HG02970 (cell line): Measurements from ENCODE around the gene FKBP15.

Experiments
- ATAC-seq: cut with Tn5 transposase; IDR thresholded peaks from one replicate; pipeline ENCODE4 v1.9.1; 2021; ENCODE audit warnings: mild to moderate bottlenecking, moderate library complexity, moderate number of reproducible peaks; ENCODE audit not compliant: unreplicated experiment, low FRiP score

FKBP15 gene

GRCh38 chr9:113186137-113186755, 34.8 kb downstream of the FKBP15 start:
- no peak for ATAC-seq

GRCh38 chr9:113185271-113185670, 35.8 kb downstream of the FKBP15 start:
- ATAC-seq, result no peak

- ATAC-seq, result no peak
Measured at GRCh38 chr9:113184539-113184938, 36.5 kb downstream of the FKBP15 start.

DNA sequence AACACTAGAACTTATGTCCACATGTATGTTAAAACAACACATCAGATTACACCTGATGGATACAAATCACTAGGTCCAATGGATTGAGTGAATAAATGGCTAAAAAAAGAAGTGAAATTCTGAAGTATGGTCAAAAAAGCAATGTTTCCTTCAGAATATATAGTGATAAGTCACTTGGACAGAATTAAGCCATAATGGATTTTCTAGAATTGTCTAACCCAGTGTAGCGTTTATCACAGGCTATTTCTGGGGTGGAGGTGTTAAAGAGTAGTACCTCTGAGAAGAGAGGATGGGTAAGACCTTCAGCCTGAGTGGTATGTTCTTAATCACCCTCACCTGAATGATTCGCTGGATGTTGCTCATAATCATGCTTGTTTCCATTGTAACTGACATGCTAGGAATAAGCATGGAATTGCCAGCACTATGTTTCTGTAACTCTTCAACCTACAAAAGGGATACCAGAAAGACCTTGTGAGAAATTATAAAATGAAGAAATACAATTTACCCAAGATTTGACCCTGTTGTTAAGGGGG, 37.1 kb downstream of the FKBP15 start:
- no peak for ATAC-seq

DNA sequence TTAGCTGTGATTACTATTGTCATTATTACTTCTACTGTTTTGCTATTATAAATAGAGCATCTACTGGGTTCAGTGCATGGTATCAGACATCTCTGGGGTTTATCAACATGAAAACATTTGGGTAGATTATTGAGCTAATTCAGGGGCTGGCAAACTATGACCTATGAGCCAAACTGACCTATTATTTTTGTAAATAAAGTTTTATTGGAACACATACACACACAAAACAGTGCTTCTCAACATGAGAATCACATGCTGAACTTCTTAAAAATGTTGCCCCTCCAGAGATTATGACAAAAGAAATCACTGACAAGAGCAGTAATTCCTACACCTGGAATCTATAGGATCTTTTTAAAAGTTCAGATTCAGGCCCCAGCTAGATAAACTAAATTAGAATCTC, 39.9 kb downstream of the FKBP15 start:
- no peak for ATAC-seq

- ATAC-seq, result no peak
Measured at GRCh38 chr9:113179839-113180238, 41.2 kb downstream of the FKBP15 start.

DNA sequence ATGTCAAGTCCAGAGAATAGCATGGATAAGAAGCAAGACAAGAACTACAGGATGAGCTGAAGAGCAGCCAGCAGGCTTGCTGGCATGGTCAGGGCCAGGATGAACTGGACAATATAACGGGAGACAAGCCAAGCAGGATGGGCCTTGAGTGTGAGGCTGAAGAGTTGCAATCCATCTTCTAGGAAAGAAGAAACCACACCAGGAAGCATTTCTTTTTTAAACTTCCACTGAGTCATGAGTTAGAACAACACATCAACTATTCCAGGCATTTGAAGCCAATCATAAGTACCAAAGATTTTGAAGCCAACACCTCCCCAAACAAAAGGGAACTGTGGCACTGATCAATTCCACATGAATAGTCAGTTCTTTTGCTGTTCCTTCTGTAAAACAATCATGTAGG, 43.0 kb downstream of the FKBP15 start:
- no peak for ATAC-seq

- ATAC-seq, result no peak
Measured at GRCh38 chr9:113177251-113177650, 43.8 kb downstream of the FKBP15 start.

DNA sequence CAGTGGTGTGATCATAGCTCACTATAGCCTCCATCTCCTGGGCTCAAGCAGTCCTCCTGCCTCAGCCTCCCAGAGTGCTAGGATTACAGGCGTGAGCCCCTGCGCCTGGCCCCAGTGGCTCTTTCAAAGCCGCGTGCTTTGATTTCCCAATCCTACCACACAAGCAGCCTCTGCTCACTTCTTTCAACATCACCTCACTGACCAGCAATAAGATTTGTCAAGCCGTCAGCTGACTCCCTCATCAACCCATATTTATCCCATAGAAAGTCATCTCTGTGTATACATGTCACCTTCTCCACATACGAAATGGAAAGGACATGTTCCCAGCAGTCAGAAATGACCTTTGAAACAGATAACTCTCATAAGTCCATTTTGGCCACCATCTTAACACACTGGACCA, 44.3 kb downstream of the FKBP15 start:
- no peak for ATAC-seq

- no peak for ATAC-seq
Measured at GRCh38 chr9:113173341-113173740, 47.7 kb downstream of the FKBP15 start.

DNA sequence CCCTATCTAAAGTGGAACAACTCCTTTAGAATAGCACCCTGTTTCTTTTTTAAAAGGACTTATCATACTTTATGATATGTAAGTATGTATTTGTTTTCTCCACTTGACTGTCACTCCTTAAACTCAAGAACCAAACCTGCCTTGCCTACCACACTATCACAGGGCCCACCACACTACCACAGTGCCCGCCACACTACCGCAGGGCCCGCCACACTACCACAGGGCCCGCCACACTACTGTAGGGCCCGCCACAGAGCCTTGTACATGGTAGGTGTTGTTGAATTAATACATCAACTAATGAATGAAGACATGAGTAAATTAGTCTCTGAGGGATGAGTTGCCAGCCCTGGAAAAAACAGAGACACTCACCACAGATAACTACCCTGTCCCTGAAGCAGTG, 52.3 kb downstream of the FKBP15 start:
- ATAC-seq, result no peak

- ATAC-seq, result no peak
Measured at GRCh38 chr9:113166039-113166438, 55.0 kb downstream of the FKBP15 start.

GRCh38 chr9:113164536-113165300, 56.4 kb downstream of the FKBP15 start:
- no peak for ATAC-seq

DNA sequence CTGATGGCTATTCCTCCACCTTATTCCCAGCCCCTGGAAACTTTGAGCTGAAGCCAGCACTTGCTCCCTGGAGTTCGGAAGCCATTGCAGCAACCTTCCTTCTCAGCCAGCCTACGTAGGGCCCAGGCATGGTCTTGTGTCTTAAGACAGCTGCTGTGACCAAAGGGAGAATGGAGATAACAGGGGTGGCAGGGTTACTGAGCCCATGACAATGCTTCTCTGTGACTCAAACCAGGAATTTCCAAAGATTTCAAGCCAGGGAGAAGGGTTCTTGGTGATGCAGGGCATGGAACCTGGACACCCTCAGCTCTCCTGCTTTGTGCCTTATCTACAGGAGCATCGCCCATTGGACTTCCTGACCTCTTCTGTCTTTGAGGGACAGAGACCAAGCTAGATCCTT, 58.1 kb downstream of the FKBP15 start:
- ATAC-seq, result no peak

GRCh38 chr9:113160571-113160970, 60.5 kb downstream of the FKBP15 start:
- no peak for ATAC-seq

DNA sequence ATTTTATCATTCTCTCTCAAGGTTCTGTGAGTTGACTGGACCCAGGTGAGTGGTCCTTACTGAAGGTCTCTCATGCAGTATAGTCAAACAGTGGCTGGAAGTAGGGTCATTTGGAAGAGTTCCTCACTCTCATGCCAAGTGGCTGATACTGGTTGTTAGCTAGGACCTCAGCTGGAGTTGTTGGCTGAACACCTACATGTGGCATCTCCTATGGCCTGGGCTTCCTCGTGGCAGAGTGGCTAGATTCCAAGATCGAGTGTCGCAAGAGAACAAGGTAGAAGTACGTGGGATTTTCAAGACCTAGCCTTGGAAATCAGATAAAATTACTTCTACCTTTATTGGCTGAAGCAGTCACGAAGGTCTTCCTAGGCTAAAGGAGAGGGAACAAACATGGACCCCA, 62.6 kb downstream of the FKBP15 start:
- no peak for ATAC-seq

GRCh38 chr9:113156880-113157279, 64.2 kb downstream of the FKBP15 start:
- no peak for ATAC-seq

DNA sequence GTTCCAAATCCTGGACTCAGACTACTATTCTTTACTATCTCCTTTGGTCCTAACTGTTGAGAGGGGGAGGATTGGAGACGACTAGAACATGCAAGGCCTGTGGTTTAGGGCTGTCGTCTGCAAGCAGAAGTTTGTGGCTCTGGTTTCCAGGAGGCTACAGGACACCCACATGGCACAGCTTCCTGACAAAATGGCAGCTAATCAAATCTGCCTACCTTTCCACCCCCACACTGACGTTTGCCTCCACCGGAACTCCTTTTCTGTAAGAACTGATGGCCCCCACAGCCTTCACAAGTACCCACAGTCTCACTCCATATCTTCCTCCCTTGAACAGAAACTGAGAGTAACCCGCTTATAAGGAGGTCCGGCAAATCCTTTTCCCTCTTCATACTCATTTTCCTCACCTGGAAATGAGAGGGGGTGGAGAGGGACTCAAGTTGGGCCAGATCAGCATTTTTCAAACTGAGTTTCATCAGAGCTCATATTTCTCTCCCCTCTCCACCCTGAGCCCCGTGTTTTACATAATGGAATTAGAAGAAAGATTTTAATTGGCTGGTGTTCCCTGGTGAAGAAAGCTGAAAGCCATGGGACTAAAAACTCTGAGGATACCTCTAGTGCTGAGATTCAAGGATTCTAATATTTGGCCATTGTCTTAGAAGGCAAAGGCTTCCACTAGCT, 65.0 kb downstream of the FKBP15 start:
- ATAC-seq, result no peak

GRCh38 chr9:113154946-113155345, 66.1 kb downstream of the FKBP15 start:
- no peak for ATAC-seq

DNA sequence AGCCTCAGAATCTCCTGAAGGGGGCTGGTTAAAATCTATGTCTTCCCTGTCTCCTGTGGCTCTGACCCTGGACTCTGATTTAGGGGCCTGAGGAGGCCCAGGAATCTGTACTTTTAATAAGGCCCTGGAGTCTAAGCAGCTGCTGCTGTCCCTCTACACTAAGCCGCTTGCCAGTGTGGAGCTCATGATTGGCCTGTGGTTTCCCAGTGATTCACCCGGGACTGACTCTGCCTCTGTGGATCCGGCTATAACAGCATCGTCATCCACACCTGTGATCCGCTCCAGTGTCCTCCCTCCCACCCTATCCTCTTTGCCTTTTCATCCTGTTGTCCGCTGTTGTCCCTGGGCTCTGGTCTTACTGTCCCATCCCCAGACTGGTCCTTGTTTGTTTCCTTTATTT, 66.6 kb downstream of the FKBP15 start:
- ATAC-seq, result no peak

DNA sequence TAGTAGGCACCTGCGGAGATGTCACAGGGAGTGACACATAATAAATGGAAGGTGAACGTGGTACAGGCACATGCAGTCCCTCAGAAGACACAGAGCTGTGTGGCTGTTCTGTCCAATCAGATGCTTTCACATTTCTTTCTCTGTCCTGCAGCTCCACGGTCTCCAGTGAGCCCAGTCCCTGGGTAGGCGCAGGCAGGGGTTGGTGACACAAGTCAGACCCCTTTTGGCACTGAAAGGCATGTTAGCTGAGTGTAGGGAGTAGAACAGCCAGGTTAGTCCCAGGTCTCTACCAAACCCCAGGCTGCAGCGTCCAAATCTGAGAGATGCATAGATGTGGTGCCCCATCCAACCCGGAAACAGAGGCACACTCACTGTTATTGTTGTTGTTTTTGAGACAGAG, 67.5 kb downstream of the FKBP15 start:
- no peak for ATAC-seq
